HepG2 (cell line): ENCODE results near the gene FUCA2. TPM values are rescaled to one million over a fixed set of nuclear protein-coding genes. Genes with fewer than 3 reads are reported as not detected.

Experiments
- FOXK1 ChIP-seq: sonication (generic); formaldehyde crosslinking; IDR thresholded peaks from 2 replicates; pipeline ENCODE4 v1.4.0; 2020; ENCODE audit warnings: low read depth, missing genetic modification reagents, borderline replicate concordance
- GPN1 ChIP-seq: sonication (generic); formaldehyde crosslinking; IDR thresholded peaks from 2 replicates; pipeline ENCODE4 v1.5.1; 2020; ENCODE audit warnings: missing genetic modification reagents, borderline replicate concordance
- HNF1A ChIP-seq, 2 experiments: sonication (generic) in 1 of 2; formaldehyde crosslinking in 1 of 2; IDR thresholded peaks; 2 replicates each; pipeline versions ENCODE4 v1.4.0 to v1.6.1; 2016 to 2020; ENCODE audit warnings: borderline replicate concordance in 1 of 2, low read depth in 1 of 2, mild to moderate bottlenecking in 1 of 2, missing genetic modification reagents in 1 of 2
- IRX3 ChIP-seq: sonication (generic); formaldehyde crosslinking; IDR thresholded peaks from 2 replicates; pipeline ENCODE4 v1.8.1; 2023; ENCODE audit warnings: mild to moderate bottlenecking, low read depth, missing genetic modification reagents, borderline replicate concordance
- MAF1 ChIP-seq: sonication (generic); formaldehyde crosslinking; IDR thresholded peaks from 2 replicates; pipeline ENCODE4 v1.5.0; 2020; ENCODE audit warnings: missing genetic modification reagents, borderline replicate concordance
- MAFF ChIP-seq: IDR thresholded peaks from 2 replicates; pipeline ENCODE4 v1.6.1; 2011; ENCODE audit warnings: low read depth, low read length, improper control_type of control experiment
- MTF2 ChIP-seq: sonication (generic); formaldehyde crosslinking; IDR thresholded peaks from 2 replicates; pipeline ENCODE4 v1.5.0; 2020; ENCODE audit warnings: missing genetic modification reagents, borderline replicate concordance
- NKX3-1 ChIP-seq: sonication (generic); formaldehyde crosslinking; IDR thresholded peaks from 2 replicates; pipeline ENCODE4 v1.5.0; 2020; ENCODE audit warnings: missing genetic modification reagents
- NR2F1 ChIP-seq, 2 experiments: fragments of 450-650 bp in 1 of 2; formaldehyde crosslinking in 1 of 2; IDR thresholded peaks; 2 replicates each; pipeline versions ENCODE4 v1.5.0 to v1.6.1; 2016 to 2020; ENCODE audit warnings: mild to moderate bottlenecking in 1 of 2, missing compliant biosample characterization in 1 of 2, missing genetic modification reagents in 1 of 2, moderate library complexity in 1 of 2
- NR2F2 ChIP-seq: IDR thresholded peaks from 2 replicates; pipeline ENCODE4 v1.6.1; 2012; ENCODE audit warnings: low read depth, inconsistent platforms, borderline replicate concordance
- PHB2 ChIP-seq: fragments of 450-650 bp; IDR thresholded peaks from 2 replicates; pipeline ENCODE4 v1.6.1; 2018; ENCODE audit not compliant: partially characterized antibody
- SP140L ChIP-seq: sonication (generic); formaldehyde crosslinking; IDR thresholded peaks from 2 replicates; pipeline ENCODE4 v1.4.0; 2020; ENCODE audit warnings: missing genetic modification reagents, borderline replicate concordance
- SSRP1 ChIP-seq: IDR thresholded peaks from 2 replicates; pipeline ENCODE4 v1.6.1; 2016; ENCODE audit warnings: control low read depth
- TEAD2 ChIP-seq: sonication (generic); formaldehyde crosslinking; IDR thresholded peaks from 2 replicates; pipeline ENCODE4 v1.9.0; 2021; ENCODE audit warnings: missing genetic modification reagents
- ZBTB34 ChIP-seq: sonication (generic); formaldehyde crosslinking; IDR thresholded peaks from 2 replicates; pipeline ENCODE4 v1.8.0; 2022; ENCODE audit warnings: mild to moderate bottlenecking, missing genetic modification reagents
- ZNF337 ChIP-seq: sonication (generic); formaldehyde crosslinking; IDR thresholded peaks from 2 replicates; pipeline ENCODE4 v1.5.1; 2020; ENCODE audit warnings: missing genetic modification reagents, low read depth, mild to moderate bottlenecking, borderline replicate concordance
- ZNF512B ChIP-seq: sonication (generic); formaldehyde crosslinking; IDR thresholded peaks from 2 replicates; pipeline ENCODE4 v1.5.1; 2020; ENCODE audit warnings: missing genetic modification reagents, mild to moderate bottlenecking, borderline replicate concordance
- ZNF556 ChIP-seq: sonication (generic); formaldehyde crosslinking; IDR thresholded peaks from 2 replicates; pipeline ENCODE4 v1.4.0; 2020; ENCODE audit warnings: mild to moderate bottlenecking, missing genetic modification reagents, borderline replicate concordance
- ZNF678 ChIP-seq: sonication (generic); formaldehyde crosslinking; IDR thresholded peaks from 2 replicates; pipeline ENCODE4 v1.4.0; 2020; ENCODE audit warnings: mild to moderate bottlenecking, missing genetic modification reagents
- ZNF772 ChIP-seq: sonication (generic); formaldehyde crosslinking; IDR thresholded peaks from 2 replicates; pipeline ENCODE4 v1.5.0; 2020; ENCODE audit warnings: mild to moderate bottlenecking, missing genetic modification reagents
- polyA plus RNA-seq, 8 experiments: library from polyadenylated mRNA; depleted of rRNA in 3 of 8; stranded (reverse) in 7 of 8; unstranded in 1 of 8; fragments of >200 nt; fragmentation: Illumina TruSeq in 4 of 8; extraction: Trizol in 4 of 8; gene quantifications; 2 replicates each; pipeline versions ENCODE4 v1.2.1 to v1.2.3, GENCODE V29; 2011 to 2016; ENCODE audit warnings: low read depth in 4 of 8, missing spikeins in 1 of 8, mixed read lengths in 1 of 8; ENCODE audit not compliant: insufficient read depth in 1 of 8
- total RNA-seq, 5 experiments: library from RNA; depleted of rRNA; stranded (reverse); fragments of >200 nt; fragmentation: Illumina TruSeq; extraction: Trizol; gene quantifications; 2 replicates each; pipeline ENCODE4 v1.2.3, GENCODE V29; 2016; ENCODE audit warnings: low read depth in 1 of 5

FUCA2 gene
- total and polyA plus RNA-seq, 2 of the 13 experiments (the other 11 are each of a cell fraction or from before 2014, with no cell fraction given): 87.4 to 144 TPM

GRCh38 chr6:143450453-143451371 lies 60.8 kb downstream of the FUCA2 start, which contains the start of the genes ADAT2 and PEX3 (continued):
- no peak for TF ChIP-seq PHB2
- TF ChIP-seq ZNF556: peak; percentile 99
- peak; percentile 96 for TF ChIP-seq ZBTB34
- TF ChIP-seq GPN1 (CRISPR knock-in tag): no peak
- peak; percentile 95; the same call in 1 of the 2 replicates for TF ChIP-seq ZNF512B
- TF ChIP-seq SP140L (CRISPR knock-in tag): peak; percentile 99; the same call in 1 of the 2 replicates
- TF ChIP-seq NR2F1 (CRISPR knock-in tag; IDR thresholded peaks at IDR 0.05): peak; percentile 8 to 65; a peak in 3 of 4 replicates
- no peak for TF ChIP-seq MAFF
- TF ChIP-seq MAF1: peak; percentile 97
- no peak for TF ChIP-seq TEAD2
- TF ChIP-seq MTF2 (CRISPR knock-in tag): 0 out of 2 replicates have a peak, but pooled peaks have one; percentile 29
- TF ChIP-seq ZNF772 (CRISPR knock-in tag): peak; percentile 92
- no peak; the same call in 1 of the 2 replicates for TF ChIP-seq ZNF337 (CRISPR knock-in tag)
- TF ChIP-seq IRX3 (CRISPR knock-in tag): peak; percentile 98
- peak; percentile 99 for TF ChIP-seq FOXK1 (CRISPR knock-in tag)
- TF ChIP-seq SSRP1 (CRISPR knock-in tag): no peak
- TF ChIP-seq HNF1A (IDR thresholded peaks at IDR 0.05; ENCODE audit: low read depth): peak; percentile 77
- peak; percentile 89; the same call in 1 of the 2 replicates for TF ChIP-seq HNF1A (CRISPR knock-in tag; IDR thresholded peaks at IDR 0.05; ENCODE audit: borderline replicate concordance)
- peak; percentile 95 for TF ChIP-seq NKX3-1 (CRISPR knock-in tag)
- no peak for TF ChIP-seq ZNF678 (CRISPR knock-in tag)
- peak; percentile 71; the same call in 1 of the 2 replicates for TF ChIP-seq NR2F2
